Astrocyte (in vitro differentiated cells and primary cell): Measurements from ENCODE around the gene ZBTB39. TPM values are rescaled to one million over a fixed set of nuclear protein-coding genes. Genes with fewer than 3 reads are reported as not detected.

Experiments used
- DNase-seq: peaks from one replicate; pipeline ENCODE4 v3.0.0-alpha.2; 2010; ENCODE audit warnings: low read depth
- FAIRE-seq: peaks from 2 replicates; lab custom pipeline; 2011; peaks lifted over from hg19 to GRCh38; lab: Jason Lieb, UNC
- H2AFZ ChIP-seq: 2 replicates; pipeline ENCODE4 v1.6.0; 2012; ENCODE audit warnings: low read depth, low read length, inconsistent platforms
- H3K27ac ChIP-seq: 2 replicates; pipeline ENCODE4 v1.5.1; 2011; ENCODE audit warnings: low read depth, low read length, inconsistent platforms
- H3K27me3 ChIP-seq: 2 replicates; pipeline ENCODE4 v1.6.0; 2011; ENCODE audit warnings: low read length, inconsistent platforms; ENCODE audit not compliant: insufficient read depth
- H3K36me3 ChIP-seq: 2 replicates; pipeline ENCODE4 v1.5.1; 2011; ENCODE audit warnings: low read length, inconsistent platforms; ENCODE audit not compliant: insufficient read depth
- H3K4me1 ChIP-seq: 2 replicates; pipeline ENCODE4 v1.5.1; 2011; ENCODE audit warnings: low read length, inconsistent platforms; ENCODE audit not compliant: insufficient read depth
- H3K4me2 ChIP-seq: 2 replicates; pipeline ENCODE4 v1.6.0; 2012; ENCODE audit warnings: low read length, inconsistent platforms
- H3K4me3 ChIP-seq: 2 replicates; pipeline ENCODE4 v1.5.1; 2011; ENCODE audit warnings: low read depth, mild to moderate bottlenecking, low read length, inconsistent platforms; ENCODE audit not compliant: insufficient read depth
- H3K79me2 ChIP-seq: 2 replicates; pipeline ENCODE4 v1.6.0; 2012; ENCODE audit warnings: mild to moderate bottlenecking, low read length, inconsistent platforms; ENCODE audit not compliant: insufficient read depth
- H3K9ac ChIP-seq: 2 replicates; pipeline ENCODE4 v1.6.0; 2012; ENCODE audit warnings: mild to moderate bottlenecking, low read length, inconsistent platforms
- H3K9me3 ChIP-seq: 2 replicates; pipeline ENCODE4 v1.5.1; 2012; ENCODE audit warnings: low read depth, mild to moderate bottlenecking, low read length, inconsistent platforms; ENCODE audit not compliant: insufficient read depth
- H4K20me1 ChIP-seq: 2 replicates; pipeline ENCODE4 v1.6.0; 2012; ENCODE audit warnings: low read length, inconsistent platforms; ENCODE audit not compliant: insufficient read depth
- H3K27ac Mint-ChIP-seq: one replicate; pipeline ENCODE4 v1.8.0; 2021; ENCODE audit warnings: mild to moderate bottlenecking, mixed read lengths; ENCODE audit not compliant: unreplicated experiment
- H3K27me3 Mint-ChIP-seq: one replicate; pipeline ENCODE4 v1.8.0; 2021; ENCODE audit warnings: low read depth, mixed read lengths; ENCODE audit not compliant: unreplicated experiment
- H3K36me3 Mint-ChIP-seq: one replicate; pipeline ENCODE4 v1.8.0; 2021; ENCODE audit warnings: low read depth, mixed read lengths; ENCODE audit not compliant: unreplicated experiment
- H3K4me1 Mint-ChIP-seq: one replicate; pipeline ENCODE4 v1.8.0; 2021; ENCODE audit warnings: low read depth, mixed read lengths; ENCODE audit not compliant: unreplicated experiment
- H3K4me3 Mint-ChIP-seq: one replicate; pipeline ENCODE4 v1.8.0; 2021; ENCODE audit warnings: mild to moderate bottlenecking, moderate library complexity, mixed read lengths; ENCODE audit not compliant: unreplicated experiment
- H3K9me3 Mint-ChIP-seq: one replicate; pipeline ENCODE4 v1.8.0; 2021; ENCODE audit warnings: mild to moderate bottlenecking, mixed read lengths; ENCODE audit not compliant: unreplicated experiment
- EZH2 ChIP-seq: IDR thresholded peaks from 2 replicates; pipeline ENCODE4 v1.6.1; 2012; ENCODE audit warnings: mild to moderate bottlenecking, low read length, inconsistent platforms; ENCODE audit not compliant: insufficient read depth
- total RNA-seq: library from RNA; stranded (reverse); gene quantifications from 2 replicates; pipeline ENCODE4 v1.2.1, GENCODE V29; 2021
- TF ChIP-seq, protein P1 (sequence below): IDR thresholded peaks from 2 replicates; pipeline ENCODE4 v1.5.1; 2011; ENCODE audit warnings: low read depth, mild to moderate bottlenecking, inconsistent platforms, low read length, moderate library complexity; ENCODE audit not compliant: insufficient read depth

ZBTB39 gene
- total RNA-seq, 1 donor from 2014 or later: 9.8 TPM

GRCh38 chr12:56958422-56958821 lies 47.9 kb downstream of the ZBTB39 start:
- FAIRE-seq: no peak

DNA sequence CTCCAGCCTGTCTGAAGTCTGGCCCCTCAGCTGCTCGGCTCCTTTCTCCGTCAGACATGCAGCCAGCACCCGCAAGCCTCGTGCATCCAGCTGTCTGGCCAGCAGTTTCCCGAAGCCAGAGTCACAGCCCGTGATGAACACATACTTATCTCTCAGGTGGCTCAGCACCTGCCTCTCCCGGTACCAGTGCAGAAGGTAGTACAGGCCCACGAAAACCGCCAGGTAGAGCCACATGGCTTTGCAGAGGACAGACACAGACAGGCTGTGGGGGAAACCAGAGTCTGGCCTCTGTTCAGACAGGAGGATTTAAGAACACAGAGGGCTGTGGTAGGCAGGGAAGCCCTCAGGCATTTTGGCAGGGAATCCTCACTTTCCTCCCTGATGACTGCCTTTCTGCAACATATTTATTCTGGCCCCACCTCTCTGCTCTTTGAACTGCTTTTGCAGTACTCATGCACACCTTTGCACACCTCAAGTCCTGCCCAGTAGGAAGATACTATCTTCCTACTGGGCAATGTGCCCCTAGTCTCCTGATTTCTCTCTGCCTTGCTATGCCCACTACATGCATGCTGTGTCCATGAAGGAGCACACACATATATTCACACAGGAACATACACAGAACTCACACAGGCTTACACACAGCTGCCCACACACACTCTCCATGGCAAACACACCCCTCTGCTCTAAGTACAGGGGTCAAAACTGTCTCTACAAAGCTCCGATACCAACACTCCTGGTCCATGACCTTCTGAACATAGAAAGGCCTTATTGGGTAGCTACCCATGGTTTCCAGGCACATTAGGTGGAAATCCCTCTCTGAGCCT lies 48.9 kb downstream of the ZBTB39 start, which contains the start of gene RDH16:
TSS of gene RDH16 (minus strand) at position 380 of the 824 bp plus-strand sequence. CDS start at position 234, 146 bp downstream.
- Histone ChIP-seq H3K4me2 (no peak within 1 kb of the TSS), H3K27ac (no peak within 1 kb of the TSS), H3K27me3 (no peaks in the 10 kb centered on the region), H3K36me3 (no peaks in the 10 kb centered on the region), H3K9ac (no peak within 1 kb of the TSS), H3K4me1 (no peaks in the 10 kb centered on the region), H3K79me2 (no peaks in the 10 kb centered on the region), H3K9me3 (no peaks in the 10 kb centered on the region), H2AFZ (no peak within 1 kb of the TSS), H4K20me1 (no peaks in the 10 kb centered on the region), H3K4me3 (no peak within 1 kb of the TSS)
- Mint-ChIP-seq H3K27ac (no peak within 1 kb of the TSS), H3K9me3 (peaks cover 22% of the 10 kb centered on the region), H3K4me1 (no peaks in the 10 kb centered on the region), H3K27me3 (peaks cover 62% of the 10 kb centered on the region), H3K4me3 (no peak within 1 kb of the TSS), H3K36me3 (peaks cover 7% of the 10 kb centered on the region)
- FAIRE-seq (no peak), DNase-seq (no peak)
- no peak for TF ChIP-seq EZH2
- TF ChIP-seq, protein P1, sequence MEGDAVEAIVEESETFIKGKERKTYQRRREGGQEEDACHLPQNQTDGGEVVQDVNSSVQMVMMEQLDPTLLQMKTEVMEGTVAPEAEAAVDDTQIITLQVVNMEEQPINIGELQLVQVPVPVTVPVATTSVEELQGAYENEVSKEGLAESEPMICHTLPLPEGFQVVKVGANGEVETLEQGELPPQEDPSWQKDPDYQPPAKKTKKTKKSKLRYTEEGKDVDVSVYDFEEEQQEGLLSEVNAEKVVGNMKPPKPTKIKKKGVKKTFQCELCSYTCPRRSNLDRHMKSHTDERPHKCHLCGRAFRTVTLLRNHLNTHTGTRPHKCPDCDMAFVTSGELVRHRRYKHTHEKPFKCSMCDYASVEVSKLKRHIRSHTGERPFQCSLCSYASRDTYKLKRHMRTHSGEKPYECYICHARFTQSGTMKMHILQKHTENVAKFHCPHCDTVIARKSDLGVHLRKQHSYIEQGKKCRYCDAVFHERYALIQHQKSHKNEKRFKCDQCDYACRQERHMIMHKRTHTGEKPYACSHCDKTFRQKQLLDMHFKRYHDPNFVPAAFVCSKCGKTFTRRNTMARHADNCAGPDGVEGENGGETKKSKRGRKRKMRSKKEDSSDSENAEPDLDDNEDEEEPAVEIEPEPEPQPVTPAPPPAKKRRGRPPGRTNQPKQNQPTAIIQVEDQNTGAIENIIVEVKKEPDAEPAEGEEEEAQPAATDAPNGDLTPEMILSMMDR: no peak

More at GRCh38 chr12:56958422-56958821, 47.9 kb downstream of the ZBTB39 start:
- Histone ChIP-seq H3K4me3 (no peak overlapping the region), H3K4me2 (no peak overlapping the region), H2AFZ (no peak overlapping the region), H3K9ac (no peak overlapping the region), H4K20me1 (no peaks in the 10 kb centered on the region), H3K79me2 (no peaks in the 10 kb centered on the region), H3K27ac (no peak overlapping the region), H3K4me1 (no peaks in the 10 kb centered on the region), H3K36me3 (no peaks in the 10 kb centered on the region), H3K9me3 (no peaks in the 10 kb centered on the region), H3K27me3 (no peaks in the 10 kb centered on the region)
- peaks cover 23% of the 10 kb centered on the region for H3K9me3 Mint-ChIP-seq
- H3K27me3 Mint-ChIP-seq: peaks cover 57% of the 10 kb centered on the region
- H3K36me3 Mint-ChIP-seq: peaks cover 8% of the 10 kb centered on the region
- no peaks in the 10 kb centered on the region for H3K4me1 Mint-ChIP-seq
- no peak overlapping the region for H3K27ac Mint-ChIP-seq
- no peak for TF ChIP-seq EZH2
- TF ChIP-seq, protein P1: no peak
- no peak overlapping the region for H3K4me3 Mint-ChIP-seq
- DNase-seq: no peak
